PC-9 (cell line): ENCODE measurements around the gene CHRNB1.
"Not testable (repeated sequence)": the region's sequence is repeated elsewhere in the genome, so short reads cannot be mapped to it uniquely, and the experiment has no call there.

Source experiments
- CTCF ChIP-seq: fragments of 200-600 bp; sonication (generic); conservative IDR thresholded peaks from 2 replicates; pipeline ENCODE4 v1.6.1; 2017; ENCODE audit warnings: mixed run types, antibody characterized with exemption, mild to moderate bottlenecking, moderate library complexity
- EZH2 ChIP-seq: fragments of 200-600 bp; sonication (generic); IDR thresholded peaks from 2 replicates; pipeline ENCODE4 v1.8.0; 2017; ENCODE audit warnings: antibody characterized with exemption, low read depth

GRCh38 chr17:7482742-7483088 is 37.9 kb downstream of the CHRNB1 start:
- TF ChIP-seq CTCF, EZH2: not testable (repeated sequence)
